ENCODE measurements around the gene COL20A1. TPM values are rescaled to one million over a fixed set of nuclear protein-coding genes. Genes with fewer than 3 reads are reported as not detected.

The COL20A1 gene
- total and polyA plus RNA-seq, 2 experiments from 2014 or later: 1.4 TPM; not detected in 1

- Histone ChIP-seq H3K27ac (no peak overlapping the region), H3K4me3 (no peak overlapping the region), H3K4me1 (ENCODE audit: low read depth) (no peaks in the 10 kb centered on the region), H3K9me3 (ENCODE audit: low read depth) (no peaks in the 10 kb centered on the region), H3K36me3 (no peaks in the 10 kb centered on the region), H3K27me3 (no peaks in the 10 kb centered on the region)
- DNase-seq (ENCODE audit: low read depth in 1 of 2, low spot score in 1 of 2): no peak
- no peak for TF ChIP-seq CTCF (IDR thresholded peaks at IDR 0.05; ENCODE audit: low read depth, low read length)
Observed at GRCh38 chr20:63350597-63351325, 57.8 kb downstream of the COL20A1 start.

GRCh38 chr20:63351326-63351700 is 58.3 kb downstream of the COL20A1 start:
- TF ChIP-seq CTCF (IDR thresholded peaks at IDR 0.05; ENCODE audit: low read depth, low read length): no peak
- no peak overlapping the region for H3K4me3 ChIP-seq
- H3K4me1 ChIP-seq (ENCODE audit: low read depth): no peaks in the 10 kb centered on the region
- H3K27me3 ChIP-seq: no peaks in the 10 kb centered on the region
- H3K27ac ChIP-seq: no peak overlapping the region
- no peaks in the 10 kb centered on the region for H3K9me3 ChIP-seq (ENCODE audit: low read depth)
- no peak for DNase-seq (ENCODE audit: low read depth in 1 of 2, low spot score in 1 of 2)
- no peaks in the 10 kb centered on the region for H3K36me3 ChIP-seq

GRCh38 chr20:63351811-63352591 is 59.0 kb downstream of the COL20A1 start:
- Histone ChIP-seq H3K9me3 (ENCODE audit: low read depth) (no peaks in the 10 kb centered on the region), H3K4me3 (no peak overlapping the region), H3K4me1 (ENCODE audit: low read depth) (no peaks in the 10 kb centered on the region), H3K27me3 (no peaks in the 10 kb centered on the region), H3K36me3 (no peaks in the 10 kb centered on the region), H3K27ac (no peak overlapping the region)
- DNase-seq (ENCODE audit: low read depth in 1 of 2, low spot score in 1 of 2): peak in 1 of 2 donors; percentile 50
- no peak for TF ChIP-seq CTCF (IDR thresholded peaks at IDR 0.05; ENCODE audit: low read depth, low read length)

- Histone ChIP-seq H3K27me3 (no peaks in the 10 kb centered on the region), H3K9me3 (ENCODE audit: low read depth) (no peaks in the 10 kb centered on the region), H3K27ac (no peak overlapping the region), H3K4me3 (no peak overlapping the region), H3K36me3 (no peaks in the 10 kb centered on the region), H3K4me1 (ENCODE audit: low read depth) (no peaks in the 10 kb centered on the region)
- TF ChIP-seq CTCF (IDR thresholded peaks at IDR 0.05; ENCODE audit: low read depth, low read length): no peak
- no peak for DNase-seq (ENCODE audit: low read depth in 1 of 2, low spot score in 1 of 2)
Observed at GRCh38 chr20:63352811-63353221, 59.8 kb downstream of the COL20A1 start.

GRCh38 chr20:63354636-63355350 is 61.8 kb downstream of the COL20A1 start:
- no peaks in the 10 kb centered on the region for H3K4me1 ChIP-seq (ENCODE audit: low read depth)
- H3K9me3 ChIP-seq (ENCODE audit: low read depth): no peaks in the 10 kb centered on the region
- no peak overlapping the region for H3K27ac ChIP-seq
- DNase-seq (ENCODE audit: low read depth in 1 of 2, low spot score in 1 of 2): no peak
- peaks cover 16% of the 10 kb centered on the region for H3K27me3 ChIP-seq
- H3K36me3 ChIP-seq: no peaks in the 10 kb centered on the region
- no peak overlapping the region for H3K4me3 ChIP-seq
- no peak for TF ChIP-seq CTCF (IDR thresholded peaks at IDR 0.05; ENCODE audit: low read depth, low read length)
